GM19099 (cell line): Measurements from ENCODE around the gene L3MBTL4.

Source experiments
- POLR2A ChIP-seq: IDR thresholded peaks from 3 replicates; pipeline ENCODE4 v1.6.1; 2011; ENCODE audit warnings: low read depth; ENCODE audit not compliant: insufficient read length; ENCODE audit errors: extremely low read depth

Gene L3MBTL4

DNA sequence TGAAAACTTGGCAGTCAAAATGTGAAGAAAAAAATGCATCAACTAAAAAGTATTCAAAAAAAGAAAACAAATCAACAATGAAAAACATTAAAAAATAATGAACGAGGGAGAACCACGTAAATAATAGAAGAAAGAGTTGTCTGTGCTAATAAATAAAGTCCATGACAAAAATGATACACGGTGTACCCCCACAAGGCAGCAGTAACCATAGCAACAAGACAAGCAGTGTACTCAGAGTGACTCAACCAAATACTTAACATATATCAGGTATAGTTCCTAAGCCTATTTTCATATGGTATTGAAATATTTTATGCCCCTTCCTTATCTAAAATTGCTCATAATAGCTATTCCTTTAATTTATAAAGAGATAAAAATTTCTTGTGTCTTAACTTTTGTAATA lies 357.1 kb downstream of the L3MBTL4 start:
- TF ChIP-seq POLR2A, result no peak

GRCh38 chr18:6056171-6056910 lies 358.4 kb downstream of the L3MBTL4 start:
- TF ChIP-seq POLR2A, result no peak

DNA sequence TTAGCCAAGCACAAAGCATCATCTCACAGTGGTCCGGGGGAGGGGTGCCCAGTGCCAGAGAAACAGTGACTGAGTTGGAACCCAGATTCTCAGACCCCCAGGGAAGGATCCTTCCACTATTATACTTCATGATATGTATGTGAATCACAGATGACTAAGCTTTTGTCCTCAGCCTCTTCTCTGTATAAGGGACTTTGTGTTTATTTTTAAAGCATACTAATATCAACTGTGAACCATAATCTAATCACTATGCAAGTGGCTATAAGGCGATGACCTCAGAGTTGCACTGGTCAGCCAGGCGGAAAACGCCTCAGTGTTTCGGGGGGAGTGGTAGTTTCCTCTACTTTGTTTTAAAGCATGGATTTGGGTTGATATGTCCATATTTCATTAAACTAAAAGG lies 359.0 kb downstream of the L3MBTL4 start:
- TF ChIP-seq POLR2A, result no peak

- TF ChIP-seq POLR2A, result no peak
These were observed 360.4 kb downstream of the L3MBTL4 start for GRCh38 chr18:6054256-6054842.

GRCh38 chr18:6052449-6052913 lies 362.2 kb downstream of the L3MBTL4 start:
- TF ChIP-seq POLR2A, result no peak

DNA sequence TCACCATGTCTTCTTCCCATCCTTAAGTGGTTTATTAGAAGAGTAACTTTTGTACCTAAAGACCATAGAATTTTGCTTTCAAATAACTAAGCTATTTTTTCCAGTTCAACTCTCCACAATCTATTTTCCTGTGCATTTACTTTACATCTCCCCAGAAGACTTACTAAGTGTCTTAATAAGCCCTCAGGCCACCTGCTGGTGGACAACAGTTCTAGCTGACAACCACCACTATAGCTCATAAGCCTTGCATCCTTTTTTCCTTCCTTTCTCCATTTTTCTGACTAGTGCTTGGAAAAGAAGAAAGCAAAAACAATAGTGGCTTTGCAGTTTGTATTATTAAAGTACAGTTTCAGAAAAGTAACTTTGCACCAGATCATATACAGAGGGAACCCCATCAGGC lies 369.9 kb downstream of the L3MBTL4 start:
- TF ChIP-seq POLR2A, result no peak

DNA sequence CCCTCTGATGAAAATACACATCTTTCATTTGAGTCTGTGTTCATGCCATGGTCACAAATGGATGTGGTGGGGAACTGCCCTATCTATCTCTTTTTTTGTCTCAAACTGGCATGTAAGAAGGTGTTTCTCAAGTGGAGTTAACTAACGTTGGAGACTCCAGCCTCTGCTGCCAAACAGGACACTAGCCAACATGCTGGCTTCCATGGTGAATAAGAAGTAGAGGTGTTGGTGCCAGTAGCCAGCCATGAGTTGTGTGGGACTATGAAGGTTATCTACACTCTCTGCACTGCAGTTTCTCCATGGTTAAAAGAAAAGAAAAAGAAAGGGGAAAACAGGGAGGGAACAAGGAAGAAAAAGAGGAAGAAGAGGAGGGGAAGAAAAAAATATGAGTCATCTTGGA lies 370.4 kb downstream of the L3MBTL4 start:
- TF ChIP-seq POLR2A, result no peak

DNA sequence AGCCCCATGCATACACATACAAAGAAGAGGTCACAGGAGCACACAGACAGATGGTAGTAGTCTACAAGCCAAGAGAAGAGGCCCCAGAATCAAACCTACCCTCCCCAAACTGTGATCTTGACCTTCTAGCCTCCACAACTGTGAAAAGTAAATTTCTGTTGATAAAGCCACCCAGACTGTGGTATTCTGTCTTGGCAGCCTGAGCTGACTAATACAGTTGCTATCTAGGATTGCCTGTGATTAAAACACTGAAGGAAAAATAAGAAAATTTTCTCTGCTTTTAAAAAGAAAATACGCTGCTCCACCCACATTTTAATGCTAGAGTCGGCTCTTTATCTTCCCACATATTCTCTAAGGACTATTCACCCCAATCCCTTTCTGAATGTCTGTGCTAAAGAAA lies 375.7 kb downstream of the L3MBTL4 start:
- TF ChIP-seq POLR2A, result no peak

- no peak for TF ChIP-seq POLR2A
These were observed 383.3 kb downstream of the L3MBTL4 start for GRCh38 chr18:6031442-6031841.

DNA sequence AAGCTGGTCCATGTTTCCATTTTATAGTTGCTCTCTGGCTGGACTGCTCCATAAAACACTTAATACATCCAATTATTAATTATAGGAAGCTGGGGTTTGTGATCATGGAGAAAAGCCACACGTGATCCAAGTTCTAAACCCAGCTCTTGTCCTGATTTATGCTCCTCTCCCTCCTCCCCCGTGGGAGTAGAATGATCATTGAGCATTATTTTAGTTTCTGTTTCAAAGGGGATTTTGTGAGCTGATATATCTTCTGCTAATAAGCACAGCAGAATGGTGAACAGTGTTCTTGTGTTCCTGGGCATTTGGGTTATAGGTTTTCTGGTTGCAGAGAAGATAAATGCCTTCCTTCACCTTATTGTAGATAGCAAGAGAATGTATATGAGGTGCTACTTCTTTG lies 383.7 kb downstream of the L3MBTL4 start:
- TF ChIP-seq POLR2A, result no peak

DNA sequence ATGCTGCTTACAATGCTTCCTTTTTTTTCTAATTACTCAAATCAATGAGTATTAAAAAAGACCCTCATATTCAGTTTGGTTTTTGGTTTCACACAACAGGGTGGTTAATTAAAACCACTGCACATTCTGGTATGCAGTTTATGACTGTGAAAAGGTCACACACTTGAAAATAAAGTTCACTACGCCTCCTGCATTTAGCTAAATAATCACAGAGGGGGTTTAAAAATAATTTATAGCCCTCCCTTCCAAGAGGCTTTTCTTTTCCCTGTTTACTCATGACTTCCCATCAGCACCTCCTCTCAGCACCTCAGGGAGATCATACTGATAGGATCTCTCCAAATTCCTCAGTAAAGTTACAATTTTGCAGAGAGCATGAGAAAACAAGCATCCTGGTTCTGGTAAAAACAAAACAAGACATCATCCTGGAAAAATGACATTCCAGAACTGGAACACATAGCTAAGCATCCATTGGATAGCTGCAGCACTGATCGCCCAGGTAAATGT lies 389.9 kb downstream of the L3MBTL4 start:
- TF ChIP-seq POLR2A, result no peak

GRCh38 chr18:6023551-6023950 lies 391.2 kb downstream of the L3MBTL4 start:
- TF ChIP-seq POLR2A, result no peak

DNA sequence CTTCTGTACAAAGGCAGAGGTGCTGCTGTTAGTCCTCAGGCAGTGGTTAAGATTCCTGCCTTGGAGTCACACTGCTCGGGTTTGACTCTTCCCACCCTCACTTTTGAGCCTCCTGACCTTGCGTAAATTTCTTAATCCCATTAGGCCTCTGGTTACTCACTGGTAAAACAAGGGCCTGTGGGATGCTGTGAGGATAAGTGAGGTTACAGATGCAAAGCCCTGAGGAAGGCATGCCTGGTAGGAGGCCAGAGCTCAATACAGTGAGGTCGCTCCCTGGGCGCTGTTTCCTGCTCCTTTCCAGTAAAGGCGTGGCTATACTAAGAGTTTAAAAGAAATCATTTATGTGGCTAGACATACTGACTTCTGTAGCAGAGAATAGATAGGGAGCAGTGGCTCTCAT lies 391.9 kb downstream of the L3MBTL4 start:
- no peak for TF ChIP-seq POLR2A

DNA sequence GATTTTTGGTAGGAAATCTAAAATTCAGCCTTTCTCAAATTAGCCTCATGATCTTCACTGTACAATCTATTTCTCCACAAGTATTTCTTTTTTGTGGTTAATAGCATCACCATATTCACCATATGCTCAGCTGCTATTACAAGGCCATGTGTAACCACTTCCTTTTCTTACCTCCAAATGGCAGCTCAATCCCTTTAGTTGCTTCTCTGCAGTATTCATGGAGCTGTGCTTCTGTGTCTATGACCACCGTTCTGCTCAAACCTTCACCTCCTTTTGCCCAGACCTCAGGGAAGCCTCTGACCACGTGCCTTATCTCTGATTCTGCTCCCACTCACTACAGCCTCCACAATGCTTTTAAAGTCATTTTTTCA lies 392.7 kb downstream of the L3MBTL4 start:
- TF ChIP-seq POLR2A, result no peak

DNA sequence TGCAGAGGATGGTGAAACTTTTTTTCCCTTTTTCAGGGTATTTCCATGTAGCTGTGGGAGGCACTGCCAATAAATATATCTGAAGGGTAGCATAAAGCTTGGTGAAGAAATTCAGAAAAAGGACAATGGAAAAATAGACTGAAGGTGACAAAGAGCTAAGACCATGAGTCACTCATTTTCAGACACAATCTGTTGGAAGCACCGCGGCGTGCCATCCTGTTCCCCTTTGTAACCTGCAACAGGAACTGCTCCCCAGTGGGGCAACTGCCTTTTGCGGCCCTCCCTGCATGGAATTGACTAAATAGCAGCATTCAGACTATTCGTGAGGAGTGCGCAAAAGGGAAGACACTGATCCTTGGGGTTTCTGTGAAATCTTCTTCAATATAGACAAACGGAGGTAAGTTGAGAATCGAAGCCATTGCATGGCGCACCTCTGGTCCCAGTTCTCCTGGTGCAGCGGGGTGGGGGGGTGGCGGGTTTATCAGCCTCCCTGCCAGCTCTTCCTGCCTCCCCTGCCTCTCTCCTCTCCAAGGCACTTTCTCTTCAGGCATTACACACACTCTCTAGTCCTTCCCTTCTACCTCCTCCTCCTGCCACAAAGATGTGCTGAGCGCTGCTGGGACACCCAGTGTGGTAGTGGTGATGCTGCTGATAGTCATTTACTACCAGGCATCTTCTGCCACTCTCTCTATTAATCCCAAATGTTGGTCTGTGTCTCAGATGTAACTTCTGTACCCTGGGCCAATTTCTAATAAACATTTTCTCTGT lies 393.2 kb downstream of the L3MBTL4 start:
- TF ChIP-seq POLR2A, result no peak

- TF ChIP-seq POLR2A, result no peak
These were observed 396.0 kb downstream of the L3MBTL4 start for GRCh38 chr18:6018671-6019070.
